IMR-90 (cell line): Measurements from ENCODE around the gene FAM131C. TPM values are rescaled to one million over a fixed set of nuclear protein-coding genes. Genes with fewer than 3 reads are reported as not detected.
A peak's percentile ranks its signal among the peaks of the same experiment; 100 is the strongest.

Source experiments
- ATAC-seq: fragments of 200-7000 bp; cut with Tn5 transposase; 2 replicates; pipeline ENCODE4 v1.9.1; 2020; ENCODE audit warnings: low read depth, mild to moderate bottlenecking, moderate library complexity
- BruUV-seq: library from RNA; stranded (reverse); fragments of 400-500 nt; replicated peaks from 2 replicates; lab custom pipeline; 2021; lab: Mats Ljungman, UMichigan
- CTCF ChIA-PET: fragments of 300-600 bp; formaldehyde crosslinking; extraction: SDS; loops from one replicate; lab custom pipeline; 2021; ENCODE audit warnings: antibody characterized with exemption; lab: Yijun Ruan, JAX
- POLR2A ChIA-PET: fragments of 300-600 bp; sonication (Branson Sonifier 250); formaldehyde crosslinking; loops from one replicate; lab custom pipeline; 2022; ENCODE audit warnings: antibody characterized with exemption; ENCODE audit not compliant: unreplicated experiment; lab: Charles Lee
- DNase-seq: peaks from one replicate; pipeline ENCODE4 v3.0.0; 2013
- H2AFZ ChIP-seq: replicated peaks from 2 replicates; pipeline ENCODE3; 2013; ENCODE audit warnings: low read length, mild to moderate bottlenecking; ENCODE audit not compliant: poor library complexity
- H2AK5ac ChIP-seq: 2 replicates; pipeline ENCODE4 v1.6.1; 2013; ENCODE audit warnings: low read depth, low read length, inconsistent platforms
- H2AK9ac ChIP-seq: replicated peaks from 2 replicates; pipeline ENCODE3; 2013; ENCODE audit warnings: mild to moderate bottlenecking, low read depth, low read length, moderate library complexity; ENCODE audit not compliant: poor library complexity
- H2BK120ac ChIP-seq: 2 replicates; pipeline ENCODE4 v1.6.1; 2013; ENCODE audit warnings: low read depth, low read length, inconsistent platforms
- H2BK15ac ChIP-seq: 3 replicates; pipeline ENCODE4 v1.6.1; 2013; ENCODE audit warnings: low read depth, low read length, inconsistent platforms
- H2BK20ac ChIP-seq: 2 replicates; pipeline ENCODE4 v1.6.1; 2013; ENCODE audit warnings: low read depth, mild to moderate bottlenecking, inconsistent platforms, low read length, moderate library complexity
- H2BK5ac ChIP-seq: 2 replicates; pipeline ENCODE4 v1.6.1; 2013; ENCODE audit warnings: mild to moderate bottlenecking, low read depth, low read length, inconsistent platforms; ENCODE audit not compliant: poor library complexity, severe bottlenecking
- H3K14ac ChIP-seq: replicated peaks from 2 replicates; pipeline ENCODE4 v1.6.1; 2013; ENCODE audit warnings: low read depth, low read length, inconsistent platforms
- H3K18ac ChIP-seq: 2 replicates; pipeline ENCODE4 v1.6.1; 2013; ENCODE audit warnings: low read depth, low read length, control low read depth
- H3K23ac ChIP-seq: 2 replicates; pipeline ENCODE4 v1.6.1; 2013; ENCODE audit warnings: low read depth, low read length, inconsistent platforms
- H3K27ac ChIP-seq: 2 replicates; pipeline ENCODE4 v1.5.1; 2013; ENCODE audit warnings: mild to moderate bottlenecking, control low read depth, low read length; ENCODE audit not compliant: insufficient read depth
- H3K27me3 ChIP-seq: 2 replicates; pipeline ENCODE4 v1.6.1; 2013; ENCODE audit warnings: low read length; ENCODE audit not compliant: control insufficient read depth, insufficient read depth
- H3K36me3 ChIP-seq: 2 replicates; pipeline ENCODE4 v1.6.1; 2013; ENCODE audit warnings: low read length, mixed read lengths; ENCODE audit not compliant: control insufficient read depth, insufficient read depth
- H3K4ac ChIP-seq: 2 replicates; pipeline ENCODE4 v1.6.1; 2013; ENCODE audit warnings: low read depth, low read length, inconsistent platforms
- H3K4me1 ChIP-seq: 2 replicates; pipeline ENCODE4 v1.6.1; 2013; ENCODE audit warnings: low read length, mixed read lengths; ENCODE audit not compliant: control insufficient read depth, insufficient read depth
- H3K4me2 ChIP-seq: 2 replicates; pipeline ENCODE4 v1.6.1; 2013; ENCODE audit warnings: low read depth, mild to moderate bottlenecking, control low read depth, low read length, moderate library complexity
- H3K4me3 ChIP-seq: 2 replicates; pipeline ENCODE4 v1.5.1; 2013; ENCODE audit warnings: low read depth, mild to moderate bottlenecking, control low read depth, low read length, moderate library complexity; ENCODE audit not compliant: insufficient read depth
- H3K56ac ChIP-seq: 2 replicates; pipeline ENCODE4 v1.6.1; 2013; ENCODE audit warnings: low read length, inconsistent platforms; ENCODE audit not compliant: insufficient read depth; ENCODE audit errors: extremely low read depth
- H3K79me1 ChIP-seq, 2 experiments: 2 replicates each; pipeline ENCODE4 v1.6.1; 2013; ENCODE audit warnings: low read length in 2 of 2, inconsistent platforms in 1 of 2, low read depth in 1 of 2
- H3K9ac ChIP-seq: 2 replicates; pipeline ENCODE4 v1.6.1; 2013; ENCODE audit warnings: low read depth, low read length, control low read depth
- H3K9me1 ChIP-seq: 2 replicates; pipeline ENCODE4 v1.6.1; 2013; ENCODE audit warnings: low read length, inconsistent platforms; ENCODE audit not compliant: insufficient read depth
- H3K9me3 ChIP-seq: 2 replicates; pipeline ENCODE4 v1.6.1; 2013; ENCODE audit warnings: low read length; ENCODE audit not compliant: control insufficient read depth, insufficient read depth
- H4K20me1 ChIP-seq: 2 replicates; pipeline ENCODE4 v1.6.1; 2013; ENCODE audit warnings: low read length, inconsistent platforms; ENCODE audit not compliant: insufficient read depth
- H4K5ac ChIP-seq: 2 replicates; pipeline ENCODE4 v1.6.1; 2013; ENCODE audit warnings: mild to moderate bottlenecking, low read depth, low read length, control low read depth
- H4K8ac ChIP-seq, 2 experiments: 2 replicates each; pipeline ENCODE4 v1.6.1; 2013; ENCODE audit warnings: low read depth in 2 of 2, low read length in 2 of 2, control low read depth in 1 of 2, inconsistent platforms in 1 of 2
- H4K91ac ChIP-seq: 2 replicates; pipeline ENCODE4 v1.6.1; 2013; ENCODE audit warnings: low read depth, low read length, inconsistent platforms; ENCODE audit not compliant: insufficient read depth
- BHLHE40 ChIP-seq: fragments of 150-350 bp; IDR thresholded peaks from 2 replicates; pipeline ENCODE4 v1.6.1; 2016; ENCODE audit warnings: mild to moderate bottlenecking, low read depth, low read length
- CEBPB ChIP-seq: IDR thresholded peaks from 2 replicates; pipeline ENCODE4 v1.6.1; 2012; ENCODE audit warnings: low read depth, low read length, improper control_type of control experiment
- CHD1 ChIP-seq: IDR thresholded peaks from 2 replicates; pipeline ENCODE4 v1.6.1; 2012; ENCODE audit warnings: low read depth, low read length, improper control_type of control experiment
- FOS ChIP-seq: fragments of 150-350 bp; IDR thresholded peaks from 2 replicates; pipeline ENCODE4 v1.6.1; 2016; ENCODE audit warnings: low read depth, low read length
- MAFK ChIP-seq: IDR thresholded peaks from 2 replicates; pipeline ENCODE4 v1.6.1; 2012; ENCODE audit warnings: low read depth, low read length, improper control_type of control experiment
- MAZ ChIP-seq: IDR thresholded peaks from 2 replicates; pipeline ENCODE4 v1.6.1; 2012; ENCODE audit warnings: low read depth, mild to moderate bottlenecking, low read length, improper control_type of control experiment, moderate library complexity, borderline replicate concordance
- MXI1 ChIP-seq: IDR thresholded peaks from 2 replicates; pipeline ENCODE4 v1.6.1; 2012; ENCODE audit warnings: low read depth, mild to moderate bottlenecking, low read length, moderate library complexity, borderline replicate concordance
- NFE2L2 ChIP-seq: fragments of 150-350 bp; IDR thresholded peaks from 2 replicates; pipeline ENCODE4 v1.6.1; 2016; ENCODE audit warnings: low read depth, mild to moderate bottlenecking, low read length
- POLR2A ChIP-seq: IDR thresholded peaks from 2 replicates; pipeline ENCODE4 v1.6.1; 2012; ENCODE audit warnings: mild to moderate bottlenecking, low read depth, low read length
- RAD21 ChIP-seq: IDR thresholded peaks from 2 replicates; pipeline ENCODE4 v1.6.1; 2012; ENCODE audit warnings: low read length, improper control_type of control experiment
- RCOR1 ChIP-seq: IDR thresholded peaks from 2 replicates; pipeline ENCODE4 v1.6.1; 2012; ENCODE audit warnings: mild to moderate bottlenecking, low read length, improper control_type of control experiment; ENCODE audit not compliant: insufficient replicate concordance
- RFX5 ChIP-seq: IDR thresholded peaks from 2 replicates; pipeline ENCODE4 v1.8.0; 2012; ENCODE audit warnings: low read depth, mild to moderate bottlenecking, low read length, moderate library complexity
- SMC3 ChIP-seq: fragments of 150-350 bp; IDR thresholded peaks from 2 replicates; pipeline ENCODE4 v1.6.1; 2016; ENCODE audit warnings: low read depth, mild to moderate bottlenecking, antibody characterized with exemption, low read length, moderate library complexity
- WGBS, 2 experiments: methylation state at CpG; one replicate each; pipeline versions ENCODE4 v1.1.5 to v1.1.7; 2013; ENCODE audit warnings: missing lambda C conversion rate in 2 of 2; ENCODE audit not compliant: insufficient read length in 1 of 2; ENCODE audit errors: extremely low coverage in 2 of 2; 5-methylcytosine and 5-hydroxymethylcytosine counted together
- dilution Hi-C: fragments of 300-500 bp; cut with HindIII; formaldehyde crosslinking; loops from one replicate; pipeline ENCODE4 v1.14.3; 2018; ENCODE audit warnings: low sequenced_read_pairs; ENCODE audit not compliant: unreplicated experiment
- in situ Hi-C: fragments of 300-500 bp; cut with MboI; formaldehyde crosslinking; loops from 3 replicates; pipeline ENCODE4 v1.14.3; 2019; ENCODE audit warnings: low sequenced_read_pairs, inconsistent platforms, mixed read lengths
- intact Hi-C: fragments of 100-400 bp; cut with micrococcal nuclease; formaldehyde crosslinking; loops from 2 replicates; pipeline ENCODE4 v1.10.0; 2022
- polyA plus RNA-seq, 3 experiments: library from polyadenylated mRNA; depleted of rRNA; stranded (reverse); fragments of >200 nt; gene quantifications; 2 replicates each; pipeline ENCODE4 v1.2.3, GENCODE V29; 2012; ENCODE audit warnings: low replicate concordance in 1 of 3
- total RNA-seq: library from RNA; depleted of rRNA; stranded (reverse); fragments of >200 nt; gene quantifications from 2 replicates; pipeline ENCODE4 v1.2.3, GENCODE V29; 2012
- TF ChIP-seq, protein P1 (sequence below): conservative IDR thresholded peaks from 2 replicates; pipeline ENCODE4 v1.5.1; 2012; ENCODE audit warnings: mild to moderate bottlenecking, low read depth, low read length, improper control_type of control experiment
- TF ChIP-seq, protein P2 (sequence below): fragments of 150-350 bp; IDR thresholded peaks from 2 replicates; pipeline ENCODE4 v1.6.1; 2017; ENCODE audit warnings: mild to moderate bottlenecking, antibody characterized with exemption, low read length, low read depth
- TF ChIP-seq, protein P3 (sequence below): fragments of 150-350 bp; IDR thresholded peaks from 2 replicates; pipeline ENCODE4 v1.6.1; 2016; ENCODE audit warnings: low read depth, mild to moderate bottlenecking, low read length, moderate library complexity, borderline replicate concordance

FAM131C gene
- total and polyA plus RNA-seq, 2 of the 4 experiments (the other 2 are of a cell fraction), result 0.18 to 1.0 TPM

DNA sequence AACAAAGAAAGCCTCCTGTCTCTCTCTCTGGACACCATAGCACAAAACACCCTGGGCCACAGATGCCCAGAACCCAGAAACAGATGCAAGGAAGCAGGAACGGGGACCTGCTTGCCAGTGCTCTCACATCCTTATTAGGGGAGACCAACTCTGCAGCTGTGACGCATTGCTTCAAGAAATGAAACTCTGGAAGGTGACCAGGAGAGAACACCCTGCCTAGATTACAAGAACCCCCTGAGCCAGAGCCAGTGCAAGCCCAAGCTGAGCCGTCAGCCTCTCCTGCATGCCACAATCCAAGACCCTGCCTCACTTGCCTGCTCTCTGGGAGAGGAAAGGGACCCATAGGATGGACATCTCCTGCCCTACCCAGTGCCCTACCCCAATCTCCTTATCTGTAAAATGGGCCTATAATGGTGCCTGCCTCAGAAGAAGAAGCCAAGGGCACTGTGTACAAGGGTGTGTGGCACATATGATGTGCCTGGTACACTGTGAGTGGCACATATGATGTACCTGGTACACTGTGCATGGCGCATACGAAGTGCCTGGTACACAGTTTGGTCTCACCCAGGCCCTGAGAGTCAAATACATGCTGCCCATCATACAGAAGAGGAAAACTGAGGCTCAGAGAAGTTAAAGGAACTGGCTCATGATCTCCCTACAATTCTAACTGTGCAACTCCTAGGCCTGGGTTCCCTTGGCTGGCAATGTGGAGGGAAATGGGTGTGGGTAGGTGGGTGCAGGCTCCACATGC is 16.8 kb upstream of the FAM131C start:
- intact Hi-C loops, result no loop called here
- no peak overlapping the region for H4K5ac ChIP-seq
- CTCF ChIA-PET, result no interaction called here

More for the DNA sequence above, 16.8 kb upstream of the FAM131C start:
- H3K56ac ChIP-seq, result no peak overlapping the region
- no peaks in the 10 kb centered on the region for H4K20me1 ChIP-seq
- no peaks in the 10 kb centered on the region; the same call in 1 of the 2 replicates for H3K27me3 ChIP-seq
- no peak overlapping the region for H2BK15ac ChIP-seq
- no peak overlapping the region for H3K4me3 ChIP-seq
- H2AK5ac ChIP-seq, result peak overlapping the region; percentile 68; the same call in 1 of the 2 replicates
- ATAC-seq (no peak), DNase-seq (no peak)
- no peak overlapping the region for H3K4me2 ChIP-seq
- dilution Hi-C loops, result no loop called here
- no peak overlapping the region for H2BK120ac ChIP-seq
- H3K9ac ChIP-seq, result no peak overlapping the region
- no peak overlapping the region for H3K4ac ChIP-seq
- H3K18ac ChIP-seq, result no peak overlapping the region
- H2AK9ac ChIP-seq, result no peak overlapping the region
- no peak overlapping the region for H3K23ac ChIP-seq
- no peaks in the 10 kb centered on the region for H3K36me3 ChIP-seq
- no peak overlapping the region for H2BK5ac ChIP-seq
- no peaks in the 10 kb centered on the region for H3K9me3 ChIP-seq
- peak overlapping the region; percentile 70 for H2AFZ ChIP-seq
- no CpG with 5 or more reads among the region's 5 CpGs for WGBS, 2 experiments
- no peak overlapping the region for H4K91ac ChIP-seq
- no peaks in the 10 kb centered on the region for H3K79me1 ChIP-seq
- in situ Hi-C loops, result no loop called here
- H3K27ac ChIP-seq, result no peak overlapping the region
- no peak overlapping the region for H4K8ac ChIP-seq
- BruUV-seq, result no TSS peak
- peaks cover 8% of the 10 kb centered on the region for H3K4me1 ChIP-seq
- H3K9me1 ChIP-seq, result no peaks in the 10 kb centered on the region
- no peak overlapping the region for H3K14ac ChIP-seq
- no peak overlapping the region for H2BK20ac ChIP-seq
- POLR2A ChIA-PET, result no interaction called here
- TF ChIP-seq, protein P1, sequence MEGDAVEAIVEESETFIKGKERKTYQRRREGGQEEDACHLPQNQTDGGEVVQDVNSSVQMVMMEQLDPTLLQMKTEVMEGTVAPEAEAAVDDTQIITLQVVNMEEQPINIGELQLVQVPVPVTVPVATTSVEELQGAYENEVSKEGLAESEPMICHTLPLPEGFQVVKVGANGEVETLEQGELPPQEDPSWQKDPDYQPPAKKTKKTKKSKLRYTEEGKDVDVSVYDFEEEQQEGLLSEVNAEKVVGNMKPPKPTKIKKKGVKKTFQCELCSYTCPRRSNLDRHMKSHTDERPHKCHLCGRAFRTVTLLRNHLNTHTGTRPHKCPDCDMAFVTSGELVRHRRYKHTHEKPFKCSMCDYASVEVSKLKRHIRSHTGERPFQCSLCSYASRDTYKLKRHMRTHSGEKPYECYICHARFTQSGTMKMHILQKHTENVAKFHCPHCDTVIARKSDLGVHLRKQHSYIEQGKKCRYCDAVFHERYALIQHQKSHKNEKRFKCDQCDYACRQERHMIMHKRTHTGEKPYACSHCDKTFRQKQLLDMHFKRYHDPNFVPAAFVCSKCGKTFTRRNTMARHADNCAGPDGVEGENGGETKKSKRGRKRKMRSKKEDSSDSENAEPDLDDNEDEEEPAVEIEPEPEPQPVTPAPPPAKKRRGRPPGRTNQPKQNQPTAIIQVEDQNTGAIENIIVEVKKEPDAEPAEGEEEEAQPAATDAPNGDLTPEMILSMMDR, result no peak
- TF ChIP-seq, protein P2, sequence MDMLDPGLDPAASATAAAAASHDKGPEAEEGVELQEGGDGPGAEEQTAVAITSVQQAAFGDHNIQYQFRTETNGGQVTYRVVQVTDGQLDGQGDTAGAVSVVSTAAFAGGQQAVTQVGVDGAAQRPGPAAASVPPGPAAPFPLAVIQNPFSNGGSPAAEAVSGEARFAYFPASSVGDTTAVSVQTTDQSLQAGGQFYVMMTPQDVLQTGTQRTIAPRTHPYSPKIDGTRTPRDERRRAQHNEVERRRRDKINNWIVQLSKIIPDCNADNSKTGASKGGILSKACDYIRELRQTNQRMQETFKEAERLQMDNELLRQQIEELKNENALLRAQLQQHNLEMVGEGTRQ, result no peak
- TF ChIP-seq RCOR1 (no peak), RFX5 (no peak), RAD21 (no peak), MXI1 (no peak), CHD1 (no peak), NFE2L2 (no peak), MAFK (no peak), MAZ (no peak), SMC3 (no peak), FOS (no peak), BHLHE40 (no peak), POLR2A (no peak), CEBPB (no peak)
- TF ChIP-seq, protein P3, sequence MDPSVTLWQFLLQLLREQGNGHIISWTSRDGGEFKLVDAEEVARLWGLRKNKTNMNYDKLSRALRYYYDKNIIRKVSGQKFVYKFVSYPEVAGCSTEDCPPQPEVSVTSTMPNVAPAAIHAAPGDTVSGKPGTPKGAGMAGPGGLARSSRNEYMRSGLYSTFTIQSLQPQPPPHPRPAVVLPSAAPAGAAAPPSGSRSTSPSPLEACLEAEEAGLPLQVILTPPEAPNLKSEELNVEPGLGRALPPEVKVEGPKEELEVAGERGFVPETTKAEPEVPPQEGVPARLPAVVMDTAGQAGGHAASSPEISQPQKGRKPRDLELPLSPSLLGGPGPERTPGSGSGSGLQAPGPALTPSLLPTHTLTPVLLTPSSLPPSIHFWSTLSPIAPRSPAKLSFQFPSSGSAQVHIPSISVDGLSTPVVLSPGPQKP, result no peak
